GM12878 (cell line): ENCODE data around the gene TDRD9. TPM values are rescaled to one million over a fixed set of nuclear protein-coding genes. Genes with fewer than 3 reads are reported as not detected.

Experiments
- ATAC-seq: fragments of 200-7000 bp; cut with Tn5 transposase; 3 replicates; pipeline ENCODE4 v1.9.1; 2020; ENCODE audit warnings: mild to moderate bottlenecking, moderate library complexity
- BruUV-seq: library from RNA; stranded (reverse); fragments of 400-500 nt; replicated peaks from 2 replicates; lab custom pipeline; 2021; lab: Mats Ljungman, UMichigan
- CTCF ChIA-PET: fragments of 300-600 bp; sonication (Branson Sonifier 250); formaldehyde crosslinking; extraction: SDS; loops from one replicate; lab custom pipeline; 2021; ENCODE audit warnings: inconsistent platforms; lab: Yijun Ruan, JAX
- POLR2A ChIA-PET: fragments of 350-600 bp; formaldehyde crosslinking; extraction: SDS; loops from one replicate; lab custom pipeline; 2021; ENCODE audit warnings: inconsistent platforms; lab: Charles Lee
- RAD21 ChIA-PET: fragments of 300-600 bp; sonication (Branson Sonifier 250); formaldehyde crosslinking; loops from one replicate; lab custom pipeline; 2023; ENCODE audit warnings: antibody characterized with exemption; ENCODE audit not compliant: unreplicated experiment; lab: Charles Lee
- SMC1A ChIA-PET: fragments of 300-600 bp; sonication (Branson Sonifier 250); formaldehyde crosslinking; loops from one replicate; lab custom pipeline; 2023; ENCODE audit not compliant: unreplicated experiment, uncharacterized antibody; lab: Charles Lee
- DNase-seq: peaks from one replicate; pipeline ENCODE4 v3.0.0-alpha.2; 2011; ENCODE audit warnings: low read depth, low spot score
- FAIRE-seq: peaks from 3 replicates; lab custom pipeline; 2011; peaks lifted over from hg19 to GRCh38; lab: Jason Lieb, UNC
- H2AFZ ChIP-seq: 2 replicates; pipeline ENCODE4 v1.6.0; 2011; ENCODE audit warnings: low read depth, low read length, control low read depth; ENCODE audit not compliant: control insufficient read depth
- H3K27ac ChIP-seq: 2 replicates; pipeline ENCODE4 v1.5.1; 2011; ENCODE audit warnings: control low read depth; ENCODE audit not compliant: control insufficient read depth, insufficient read depth
- H3K27me3 ChIP-seq, 2 experiments: replicated peaks in 1 of 2; 2 replicates each; pipeline versions ENCODE4 v1.6.0 to v1.6.1; 2011; ENCODE audit warnings: low read length in 1 of 2; ENCODE audit not compliant: control insufficient read depth in 2 of 2, insufficient read depth in 2 of 2
- H3K36me3 ChIP-seq, 2 experiments: 2 replicates each; pipeline ENCODE4 v1.5.1; 2011; ENCODE audit warnings: low read length in 1 of 2; ENCODE audit not compliant: control insufficient read depth in 2 of 2, insufficient read depth in 2 of 2
- H3K4me1 ChIP-seq: 2 replicates; pipeline ENCODE4 v1.6.1; 2011; ENCODE audit warnings: mild to moderate bottlenecking, low read length, moderate library complexity, mixed read lengths; ENCODE audit not compliant: control insufficient read depth, insufficient read depth
- H3K4me2 ChIP-seq: 2 replicates; pipeline ENCODE4 v1.6.0; 2011; ENCODE audit warnings: control low read depth; ENCODE audit not compliant: control insufficient read depth, insufficient read depth
- H3K4me3 ChIP-seq: fragments of 200-600 bp; sonication (generic); 2 replicates; pipeline ENCODE4 v1.5.1; 2016
- H3K79me2 ChIP-seq: 2 replicates; pipeline ENCODE4 v1.6.0; 2011; ENCODE audit warnings: low read length; ENCODE audit not compliant: control insufficient read depth, insufficient read depth
- H3K9ac ChIP-seq: 2 replicates; pipeline ENCODE4 v1.8.0; 2011; ENCODE audit warnings: low read length, control low read depth, mixed read lengths; ENCODE audit not compliant: control insufficient read depth, insufficient read depth
- H3K9me3 ChIP-seq: replicated peaks from 3 replicates; pipeline ENCODE4 v1.5.1; 2011; ENCODE audit warnings: mild to moderate bottlenecking, low read length; ENCODE audit not compliant: control insufficient read depth, insufficient read depth
- H4K20me1 ChIP-seq: 2 replicates; pipeline ENCODE4 v1.6.0; 2011; ENCODE audit not compliant: control insufficient read depth, insufficient read depth
- BCL3 ChIP-seq: IDR thresholded peaks from 2 replicates; pipeline ENCODE4 v1.6.1; 2011; ENCODE audit warnings: borderline replicate concordance, low read depth, mild to moderate bottlenecking, moderate library complexity, low read length; ENCODE audit not compliant: insufficient read depth, poor library complexity, severe bottlenecking
- CEBPB ChIP-seq, 2 experiments: fragments of 150-350 bp in 1 of 2; IDR thresholded peaks; 2 replicates each; pipeline ENCODE4 v1.6.1; 2012 to 2014; ENCODE audit warnings: low read depth in 2 of 2, low read length in 2 of 2, borderline replicate concordance in 1 of 2, inconsistent platforms in 1 of 2
- CREB1 ChIP-seq: IDR thresholded peaks from 2 replicates; pipeline ENCODE4 v1.6.1; 2012; ENCODE audit warnings: low read depth, mild to moderate bottlenecking, inconsistent platforms
- DPF2 ChIP-seq: fragments of 450-650 bp; IDR thresholded peaks from 2 replicates; pipeline ENCODE4 v1.6.1; 2017; ENCODE audit warnings: mild to moderate bottlenecking
- E2F8 ChIP-seq: fragments of 450-650 bp; IDR thresholded peaks from 2 replicates; pipeline ENCODE4 v1.6.1; 2018; ENCODE audit warnings: mild to moderate bottlenecking, low read depth, moderate library complexity; ENCODE audit not compliant: partially characterized antibody
- EZH2 ChIP-seq: IDR thresholded peaks from 2 replicates; pipeline ENCODE4 v1.6.1; 2012; ENCODE audit warnings: low read depth, mild to moderate bottlenecking, control low read depth, inconsistent platforms, low read length, borderline replicate concordance; ENCODE audit not compliant: control insufficient read depth
- HDAC6 ChIP-seq: fragments of 200-600 bp; sonication (generic); IDR thresholded peaks from one replicate; pipeline ENCODE4 v1.8.0; 2017; ENCODE audit warnings: antibody characterized with exemption; ENCODE audit not compliant: unreplicated experiment
- LARP7 ChIP-seq: fragments of 450-650 bp; IDR thresholded peaks from 2 replicates; pipeline ENCODE4 v1.6.1; 2017; ENCODE audit warnings: mild to moderate bottlenecking
- MYC ChIP-seq: IDR thresholded peaks from 2 replicates; pipeline ENCODE4 v1.6.1; 2011; ENCODE audit warnings: mild to moderate bottlenecking, low read length, moderate library complexity, inconsistent platforms; ENCODE audit not compliant: insufficient read depth, insufficient replicate concordance, insufficient read length, severe bottlenecking
- PBX3 ChIP-seq: IDR thresholded peaks from 2 replicates; pipeline ENCODE4 v1.6.1; 2011; ENCODE audit warnings: mild to moderate bottlenecking, low read depth, low read length, moderate library complexity; ENCODE audit not compliant: insufficient replicate concordance
- WGBS: methylation state at CpG from one replicate; pipeline ENCODE4 v1.1.6; 2016; ENCODE audit warnings: low lambda C conversion rate; ENCODE audit not compliant: insufficient replicate concordance, insufficient coverage; ENCODE audit errors: missing lambda C conversion rate; 5-methylcytosine and 5-hydroxymethylcytosine counted together
- in situ Hi-C: fragments of 300-500 bp; cut with MboI; formaldehyde crosslinking; loops from 9 replicates; pipeline ENCODE4 v1.14.3; 2018; ENCODE audit warnings: mixed read lengths
- intact Hi-C: fragments of 100-400 bp; cut with micrococcal nuclease; formaldehyde crosslinking; loops from one replicate; pipeline ENCODE4 v1.14.2; 2022; ENCODE audit not compliant: unreplicated experiment
- polyA plus RNA-seq, 11 experiments: library from polyadenylated mRNA; depleted of rRNA in 4 of 11; unstranded in 6 of 11; stranded (reverse) in 5 of 11; fragments of >200 nt; fragmentation: Nextera tagmentation in 4 of 11; fragmentation: Illumina TruSeq in 1 of 11; extraction: Ambion mirVana in 4 of 11; extraction: Trizol in 1 of 11; gene quantifications; 1 replicate in 1 of 11; 2 replicates in 10 of 11; pipeline versions ENCODE4 v1.2.1 to v1.2.3, GENCODE V29; 2011 to 2016; ENCODE audit warnings: inconsistent platforms in 2 of 11, missing spikeins in 2 of 11, low read depth in 1 of 11
- total RNA-seq, 4 experiments: library from RNA; depleted of rRNA in 3 of 4; stranded (reverse); fragments of >200 nt in 3 of 4; fragmentation: Illumina TruSeq in 1 of 4; extraction: Trizol in 1 of 4; gene quantifications; 2 replicates each; pipeline versions ENCODE4 v1.2.1 to v1.2.3, GENCODE V29; 2013 to 2021

Gene TDRD9
- total and polyA plus RNA-seq, 10 of the 15 experiments (the other 5 are each of a cell fraction or from before 2014, with no cell fraction given) = 0.12 TPM; not detected in 9

GRCh38 chr14:103882503-103883262 is 45.6 kb upstream of the TDRD9 start (continued):
- no peak for TF ChIP-seq BCL3

GRCh38 chr14:103883263-103883523 is 45.1 kb upstream of the TDRD9 start:
- intact Hi-C loops (no loop called here), in situ Hi-C loops (no loop called here)
- H3K79me2 ChIP-seq = no peaks in the 10 kb centered on the region
- no peak for FAIRE-seq
- H3K4me2 ChIP-seq = no peak overlapping the region
- CTCF ChIA-PET = interaction anchor here (0.7 kb wide), 1 partner anchor 17 kb away, joined by 3 read pairs; no protein-coding TSS in a partner anchor
- no peak overlapping the region for H3K27ac ChIP-seq
- WGBS = 33% methylated on average over 3 of the region's 3 CpGs
- RAD21 ChIA-PET = no interaction called here
- no peak overlapping the region for H3K9ac ChIP-seq
- H3K9me3 ChIP-seq = no peaks in the 10 kb centered on the region
- BruUV-seq = no TSS peak
- POLR2A ChIA-PET = no interaction called here
- H3K4me1 ChIP-seq = no peaks in the 10 kb centered on the region
- DNase-seq = no peak
- H2AFZ ChIP-seq = no peak overlapping the region
- SMC1A ChIA-PET = no interaction called here
- H3K27me3 ChIP-seq = peaks cover 0 to 3% of the 10 kb centered on the region in 2 experiments; a peak in 2 of 4 replicates
- H4K20me1 ChIP-seq = no peaks in the 10 kb centered on the region
- no peak for ATAC-seq
- TF ChIP-seq DPF2 (no peak), CREB1 (no peak), E2F8 (no peak), MYC (no peak), PBX3 (no peak), LARP7 (no peak), HDAC6 (no peak), EZH2 (no peak), CEBPB (IDR thresholded peaks at IDR 0.05; ENCODE audit: borderline replicate concordance in 1 of 2, low read depth in 2 of 2, low read length in 2 of 2) (no peak)
- no peak overlapping the region for H3K4me3 ChIP-seq
- no peaks in the 10 kb centered on the region for H3K36me3 ChIP-seq
